ENCODE data around the gene MCTP2.
A peak's percentile ranks its signal among the peaks of the same experiment; 100 is the strongest.

The MCTP2 gene

GRCh38 chr15:94306700-94307650 lies 75.6 kb downstream of the MCTP2 start:
- no peak for DNase-seq

- no peak for DNase-seq
These were observed 81.6 kb downstream of the MCTP2 start for GRCh38 chr15:94312946-94313345.

DNA sequence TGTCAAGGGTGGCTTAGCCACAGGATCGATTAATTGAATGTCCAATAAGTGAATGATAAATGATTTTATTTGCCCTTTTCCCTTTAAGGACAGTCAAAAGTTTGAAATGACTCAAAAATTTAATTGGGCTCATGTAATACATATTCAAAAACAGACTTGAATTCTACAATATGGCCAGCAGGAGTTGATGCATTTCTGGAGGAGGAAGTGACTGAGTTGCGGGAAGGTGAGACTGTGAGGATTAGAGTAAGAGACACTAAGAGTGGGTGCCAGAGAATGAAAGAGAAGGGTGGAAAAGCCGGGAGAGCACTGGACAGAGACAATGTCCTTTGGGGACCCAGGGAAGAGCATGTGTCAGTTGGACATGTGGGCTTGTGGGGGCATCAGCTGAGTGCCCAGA lies 83.3 kb downstream of the MCTP2 start:
- DNase-seq, result no peak

DNA sequence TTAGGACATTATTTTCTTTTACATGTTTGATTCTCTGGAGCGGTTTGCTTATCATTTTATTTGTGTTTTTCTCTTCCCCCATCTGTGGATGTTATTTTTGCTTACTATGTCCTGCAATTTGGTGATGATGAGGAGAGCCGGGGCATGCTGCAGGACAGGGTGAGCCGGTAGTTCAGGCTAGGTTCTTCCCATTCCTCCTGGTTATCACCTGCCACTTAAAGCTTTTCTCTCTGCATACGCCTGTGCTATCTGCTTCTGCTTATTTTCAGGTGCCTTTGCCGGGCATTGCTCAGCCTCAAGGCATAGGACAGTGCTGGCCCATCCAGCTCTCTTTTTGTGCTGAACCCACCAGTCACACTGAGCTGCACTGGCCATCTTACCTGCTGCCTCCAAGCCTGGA lies 85.8 kb downstream of the MCTP2 start:
- DNase-seq, result no peak

DNA sequence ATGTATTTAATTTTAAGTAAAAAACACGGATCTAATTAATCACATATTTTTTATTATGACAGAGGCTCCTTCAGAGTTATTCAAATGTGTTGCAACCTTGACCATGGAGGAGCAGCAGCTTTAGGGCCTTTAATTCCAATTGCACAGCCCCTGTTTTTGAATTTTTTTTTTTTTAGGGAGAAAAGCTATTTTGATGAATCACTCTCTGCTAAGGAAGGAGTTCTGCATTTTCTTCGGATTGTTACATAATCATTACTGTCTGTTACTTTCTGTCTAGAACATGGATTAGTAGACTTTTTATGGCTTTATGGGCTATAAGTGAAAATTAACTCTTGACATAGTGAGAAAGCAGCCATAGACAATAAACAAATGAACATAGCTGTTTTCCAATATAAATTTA lies 90.8 kb downstream of the MCTP2 start:
- DNase-seq, result no peak

- no peak for DNase-seq
These were observed 91.7 kb downstream of the MCTP2 start for GRCh38 chr15:94323076-94323475.

DNA sequence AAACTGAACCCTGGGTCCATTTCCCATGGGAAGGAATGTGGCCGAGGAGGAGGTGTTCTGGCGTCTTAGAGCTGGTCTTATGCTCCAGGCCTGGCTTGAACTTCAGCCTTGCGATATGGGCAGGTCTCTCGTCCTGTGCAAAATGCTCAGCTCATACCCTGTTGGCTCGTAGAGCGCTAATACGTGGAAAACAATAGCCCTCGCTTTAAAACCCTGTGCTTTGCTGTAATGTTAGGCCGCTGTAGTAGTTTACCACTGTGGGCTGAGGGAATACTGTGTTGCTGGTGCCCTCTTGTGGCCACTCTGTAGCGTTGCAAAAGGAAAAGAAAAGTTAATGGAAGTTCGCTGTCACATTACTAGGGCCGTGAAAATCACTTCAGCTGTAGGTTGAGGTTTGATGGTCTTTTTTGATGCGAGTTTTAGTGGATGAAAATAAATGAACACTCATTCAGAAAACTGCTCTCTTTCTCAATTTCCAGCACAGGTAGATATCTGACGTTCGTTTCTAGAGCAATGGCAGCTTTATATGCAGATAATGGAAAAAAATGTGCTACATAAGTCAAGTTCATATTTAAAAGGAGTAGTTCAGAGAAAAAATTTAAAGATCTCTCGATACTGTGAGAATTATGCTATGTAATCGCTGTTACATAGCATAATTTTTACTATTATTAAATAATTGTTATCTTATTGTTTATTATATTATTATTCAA lies 92.9 kb downstream of the MCTP2 start:
- DNase-seq, result no peak

DNA sequence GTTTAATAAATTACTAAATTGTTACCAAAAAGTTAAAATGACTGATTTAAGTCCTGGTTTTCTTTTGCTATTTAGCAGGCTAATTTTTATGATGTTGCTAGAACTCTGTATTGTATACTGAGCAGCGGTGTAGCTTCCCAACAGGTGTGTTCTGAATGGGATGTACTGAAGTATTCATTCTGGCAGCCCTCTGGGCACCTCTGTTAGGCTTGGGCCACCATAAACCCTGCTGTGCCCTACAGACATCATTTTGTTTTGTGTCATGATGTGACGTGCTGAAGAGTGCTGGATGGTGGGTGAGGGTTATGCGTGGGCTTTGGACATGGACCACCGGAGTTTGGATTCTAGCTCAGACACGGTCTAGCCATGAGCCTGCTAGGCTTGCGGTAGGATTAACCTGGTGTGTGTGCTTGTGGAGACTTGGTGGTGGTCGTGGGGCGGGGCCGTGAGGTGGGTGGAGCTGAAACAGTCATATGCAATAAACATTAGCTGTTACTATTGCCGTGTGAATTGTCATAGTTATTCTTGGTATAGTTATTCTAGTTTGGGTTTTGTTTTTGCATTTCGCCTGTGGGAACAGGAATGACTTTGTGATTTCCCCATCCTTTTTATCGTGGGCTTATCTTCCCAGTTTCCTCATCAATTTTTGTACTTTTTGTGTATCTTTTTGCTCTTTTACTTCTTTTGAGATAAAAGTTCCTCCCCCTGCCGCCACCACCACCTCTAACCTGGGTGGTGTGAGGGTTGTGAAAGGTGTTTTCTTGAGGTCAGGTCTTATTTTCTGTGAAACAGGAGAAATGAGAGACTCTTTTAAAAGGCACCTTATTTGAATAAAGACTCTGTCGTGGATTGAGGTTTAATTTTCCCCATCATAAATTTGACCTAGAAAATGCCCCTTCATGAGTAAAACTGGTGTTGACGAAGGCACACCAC lies 93.7 kb downstream of the MCTP2 start:
- DNase-seq, result no peak

GRCh38 chr15:94327356-94327936 lies 96.1 kb downstream of the MCTP2 start:
- DNase-seq, result peak; percentile 11

DNA sequence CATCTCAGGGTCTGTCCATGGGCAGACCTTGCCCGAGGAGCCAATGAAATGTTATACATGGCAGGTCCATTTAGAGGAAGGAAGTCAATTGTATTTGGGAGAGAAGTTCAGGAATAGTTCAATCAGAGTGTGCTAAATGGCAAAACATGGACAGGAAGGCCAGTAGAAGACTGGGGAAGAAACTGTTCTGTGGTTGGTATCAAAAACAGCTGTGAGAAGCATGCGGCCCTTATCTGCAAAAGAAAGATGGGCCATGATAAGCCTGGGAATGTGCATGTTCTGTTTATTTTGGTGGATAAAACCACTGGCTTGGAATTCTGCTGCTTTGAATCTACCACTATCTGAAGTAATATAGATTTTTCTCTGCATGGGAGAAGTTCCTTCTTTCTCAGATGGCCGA lies 100.4 kb downstream of the MCTP2 start:
- no peak for DNase-seq

GRCh38 chr15:94335616-94336015 lies 104.3 kb downstream of the MCTP2 start:
- no peak for DNase-seq

GRCh38 chr15:94336817-94337467 lies 105.6 kb downstream of the MCTP2 start:
- no peak for DNase-seq

- no peak for DNase-seq
These were observed 107.0 kb downstream of the MCTP2 start for GRCh38 chr15:94338243-94338846.

DNA sequence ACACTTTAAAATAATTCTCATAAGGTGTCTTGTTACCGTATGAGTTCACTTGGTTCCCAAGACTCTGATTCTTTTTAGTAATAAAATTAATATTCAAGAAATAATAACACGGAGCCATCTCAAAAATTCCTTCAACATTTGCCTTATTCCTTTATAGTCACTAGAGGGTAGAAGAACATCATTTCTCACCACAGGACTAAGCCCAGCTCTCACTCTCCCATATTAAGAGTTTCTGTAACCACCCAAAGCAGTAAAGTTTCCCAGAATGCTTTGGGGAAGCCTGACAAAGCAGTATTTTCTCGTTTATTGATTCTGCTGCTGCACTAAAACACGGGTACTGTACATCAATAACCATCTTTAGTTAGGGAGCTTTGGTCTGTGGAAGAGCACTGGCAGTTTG lies 114.9 kb downstream of the MCTP2 start:
- DNase-seq, result no peak

DNA sequence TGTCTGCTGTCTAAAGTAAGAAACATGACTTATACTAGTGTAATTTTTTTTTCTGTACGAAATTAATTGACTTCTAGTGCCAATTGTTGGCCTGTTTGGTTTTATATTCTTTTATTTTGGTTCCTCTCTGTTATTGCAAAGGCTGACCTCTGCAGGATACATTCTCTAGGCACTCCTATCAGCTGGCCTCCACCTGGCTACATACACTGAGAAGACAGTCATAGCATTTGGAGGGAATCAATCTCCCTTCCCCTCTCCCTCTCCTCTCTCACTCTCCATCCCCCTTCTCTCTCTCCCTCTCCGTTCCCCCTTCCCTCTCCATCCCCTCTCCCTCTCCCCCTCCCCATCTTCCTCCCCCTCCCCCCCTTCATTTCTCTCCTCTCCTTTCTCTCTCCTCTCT lies 116.7 kb downstream of the MCTP2 start:
- DNase-seq, result no peak

- DNase-seq, result no peak
These were observed 119.7 kb downstream of the MCTP2 start for GRCh38 chr15:94351031-94351535.

DNA sequence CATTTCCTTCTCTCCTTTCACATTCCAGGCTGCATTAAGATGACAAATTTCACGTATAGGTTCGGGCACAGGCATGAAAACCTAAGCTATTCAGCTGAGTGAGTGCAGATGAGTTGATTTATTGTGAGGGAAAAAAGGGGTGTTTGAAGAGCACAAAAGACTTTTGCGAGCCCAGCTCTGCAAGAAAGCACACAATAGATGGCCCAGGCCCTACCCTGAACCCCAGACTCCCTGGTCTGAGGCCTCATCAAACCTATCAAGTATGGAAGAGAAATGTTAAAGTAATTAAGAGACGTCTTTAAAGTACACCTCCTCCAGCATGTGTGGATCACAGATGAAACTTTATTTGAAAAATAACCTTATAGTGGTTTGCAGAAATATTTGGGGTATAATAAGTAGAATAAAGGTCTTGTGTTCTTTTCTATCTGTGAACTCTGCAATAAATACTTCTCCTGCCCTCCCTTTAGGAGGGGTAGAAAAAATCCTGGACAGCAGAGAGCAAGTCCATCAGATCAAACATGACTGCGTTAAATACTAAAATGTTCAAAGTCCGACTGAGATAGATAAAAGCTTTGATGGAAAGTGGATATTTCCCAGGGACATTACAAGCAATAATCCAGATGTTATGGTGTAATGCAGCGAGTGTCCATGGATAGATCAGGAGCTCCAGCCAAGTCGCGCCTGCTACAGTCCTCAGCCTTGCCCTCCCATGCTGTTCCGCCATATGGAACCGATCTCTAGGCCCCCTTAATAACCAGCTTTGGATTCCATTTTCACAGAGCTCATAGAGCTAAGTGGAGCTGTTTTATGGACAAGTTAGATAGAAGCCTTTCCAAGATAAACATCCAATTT lies 121.5 kb downstream of the MCTP2 start:
- DNase-seq, result no peak

DNA sequence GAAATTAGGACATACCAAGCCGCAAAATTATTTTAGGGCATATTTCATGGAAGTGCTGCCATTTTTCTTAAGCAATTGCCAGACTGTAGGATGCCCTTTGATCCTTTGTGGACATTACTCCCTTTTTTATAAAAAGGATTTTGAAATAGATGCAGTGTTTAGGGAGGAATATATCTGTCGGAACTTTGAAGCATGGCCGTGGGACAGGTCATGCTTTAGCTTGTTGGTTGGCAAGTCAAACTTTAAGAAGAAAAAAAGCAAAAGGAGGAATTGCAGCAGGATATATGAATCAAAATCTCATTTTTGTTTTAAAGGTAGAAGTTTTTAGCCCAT lies 122.1 kb downstream of the MCTP2 start:
- DNase-seq, result no peak

DNA sequence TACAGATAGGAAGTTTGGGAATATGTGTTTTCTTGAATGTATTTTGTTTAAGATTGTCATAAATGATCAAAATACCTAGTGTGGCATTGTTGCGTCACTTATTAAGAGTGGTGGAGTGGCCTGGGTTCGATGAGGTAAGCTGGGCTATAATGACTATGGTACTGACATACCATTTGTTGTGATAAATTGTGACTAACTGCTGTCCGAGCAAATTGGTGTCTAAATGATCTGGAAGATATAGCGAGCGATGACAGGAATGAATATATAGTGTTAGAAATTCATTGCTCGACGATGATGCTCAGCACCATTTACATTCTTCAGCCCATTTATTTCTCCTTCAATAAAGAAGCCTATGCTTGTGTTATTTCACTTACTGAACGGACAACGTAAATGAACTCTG lies 123.3 kb downstream of the MCTP2 start:
- no peak for DNase-seq

GRCh38 chr15:94359716-94360115 lies 128.4 kb downstream of the MCTP2 start:
- DNase-seq, result no peak

DNA sequence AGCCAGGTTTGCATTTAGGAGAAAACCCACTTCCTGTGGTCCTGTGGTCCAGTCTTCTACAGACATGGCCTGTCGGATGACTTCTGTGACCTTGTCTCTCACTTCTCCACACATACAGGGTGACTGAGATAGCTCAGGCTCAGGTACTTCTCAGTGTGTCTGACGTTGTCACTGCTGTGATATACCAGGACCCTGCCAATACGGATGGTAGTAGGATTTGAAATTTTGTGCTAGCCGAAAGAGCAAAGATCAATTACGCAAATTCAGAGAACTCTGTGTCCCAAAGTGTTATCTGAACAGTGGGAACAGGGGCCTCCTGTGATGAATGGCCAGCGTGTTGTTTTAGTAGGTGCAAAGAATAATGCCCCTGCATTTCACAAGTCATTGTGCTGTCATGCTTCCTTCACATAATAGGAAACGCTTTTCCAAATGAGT lies 128.9 kb downstream of the MCTP2 start:
- no peak for DNase-seq

All from DMS153 (cell line).